ENCODE results near the gene BRWD1. TPM values are rescaled to one million over a fixed set of nuclear protein-coding genes. Genes with fewer than 3 reads are reported as not detected.

Gene BRWD1
- total and polyA plus RNA-seq, 2 of the 8 experiments (the other 6 are each of a cell fraction or from before 2014, with no cell fraction given) = 9.3 to 45.2 TPM

GRCh38 chr21:39168800-39169199, 144.6 kb downstream of the BRWD1 start (continued):
- TF ChIP-seq RNF2 (IDR thresholded peaks at IDR 0.05; ENCODE audit: borderline replicate concordance, low read depth, low read length, missing control alignments, poor library complexity, severe bottlenecking) = no peak
- no peak for TF ChIP-seq KDM5A (IDR thresholded peaks at IDR 0.05; ENCODE audit: low read length)

All from H1 (cell line).